GM23338 (cell line): ENCODE data around the gene DNAJC16. TPM values are rescaled to one million over a fixed set of nuclear protein-coding genes. Genes with fewer than 3 reads are reported as not detected.

Experiments
- ATAC-seq: fragments of 200-7000 bp; cut with Tn5 transposase; 3 replicates; pipeline ENCODE4 v1.9.1; 2020
- DNase-seq: peaks from one replicate; pipeline ENCODE4 v3.0.0-alpha.2; 2015; ENCODE audit warnings: low spot score
- H2AFZ ChIP-seq: fragments of 200-600 bp; sonication (generic); 2 replicates; pipeline ENCODE4 v1.8.0; 2016; ENCODE audit warnings: antibody characterized with exemption, mild to moderate bottlenecking, moderate library complexity
- H3F3A ChIP-seq: fragments of 200-600 bp; sonication (generic); replicated peaks from 2 replicates; pipeline ENCODE4 v1.8.0; 2017; ENCODE audit warnings: antibody characterized with exemption, mixed run types, low read depth
- H3K27ac ChIP-seq: fragments of 200-600 bp; sonication (generic); 2 replicates; pipeline ENCODE4 v1.6.1; 2016; ENCODE audit warnings: low read depth
- H3K27me3 ChIP-seq: fragments of 200-600 bp; sonication (generic); 2 replicates; pipeline ENCODE4 v1.8.0; 2016; ENCODE audit warnings: mild to moderate bottlenecking, mixed run types, moderate library complexity; ENCODE audit not compliant: insufficient read depth
- H3K36me3 ChIP-seq: fragments of 200-600 bp; sonication (generic); 2 replicates; pipeline ENCODE4 v1.8.0; 2016; ENCODE audit warnings: mild to moderate bottlenecking; ENCODE audit not compliant: insufficient read depth
- H3K4me1 ChIP-seq: fragments of 200-600 bp; sonication (generic); 2 replicates; pipeline ENCODE4 v1.8.0; 2016; ENCODE audit warnings: mild to moderate bottlenecking, moderate library complexity; ENCODE audit not compliant: insufficient read depth
- H3K4me2 ChIP-seq: fragments of 200-600 bp; sonication (generic); 2 replicates; pipeline ENCODE4 v1.7.1; 2017; ENCODE audit warnings: mixed run types
- H3K4me3 ChIP-seq: fragments of 200-600 bp; sonication (generic); 2 replicates; pipeline ENCODE4 v1.6.1; 2016; ENCODE audit warnings: mixed run types
- H3K79me2 ChIP-seq: fragments of 200-600 bp; sonication (generic); replicated peaks from 2 replicates; pipeline ENCODE4 v1.8.0; 2017; ENCODE audit warnings: mild to moderate bottlenecking; ENCODE audit not compliant: insufficient read depth
- H3K9me2 ChIP-seq: fragments of 200-600 bp; sonication (generic); 2 replicates; pipeline ENCODE4 v1.8.0; 2017; ENCODE audit not compliant: insufficient read depth
- H4K20me1 ChIP-seq: fragments of 200-600 bp; sonication (generic); replicated peaks from 2 replicates; pipeline ENCODE4 v1.8.0; 2017; ENCODE audit warnings: mild to moderate bottlenecking; ENCODE audit not compliant: insufficient read depth
- H3K27ac Mint-ChIP-seq: 2 replicates; pipeline ENCODE4 v1.8.0; 2020; ENCODE audit warnings: inconsistent platforms, mild to moderate bottlenecking, moderate library complexity, mixed read lengths
- H3K27me3 Mint-ChIP-seq: 3 replicates; pipeline ENCODE4 v1.8.0; 2022; ENCODE audit warnings: low read depth, mild to moderate bottlenecking, moderate library complexity, mixed read lengths, inconsistent platforms; ENCODE audit not compliant: insufficient read depth, poor library complexity
- H3K36me3 Mint-ChIP-seq: 3 replicates; pipeline ENCODE4 v1.8.0; 2021; ENCODE audit warnings: low read depth, mild to moderate bottlenecking, inconsistent platforms, moderate library complexity, mixed read lengths
- H3K4me1 Mint-ChIP-seq: 3 replicates; pipeline ENCODE4 v1.8.0; 2020; ENCODE audit warnings: mild to moderate bottlenecking, inconsistent platforms, mixed read lengths
- H3K4me3 Mint-ChIP-seq: 3 replicates; pipeline ENCODE4 v1.8.0; 2021; ENCODE audit warnings: moderate library complexity, mild to moderate bottlenecking, inconsistent platforms, mixed read lengths
- H3K9me3 Mint-ChIP-seq: 3 replicates; pipeline ENCODE4 v1.8.0; 2020; ENCODE audit warnings: moderate library complexity, mild to moderate bottlenecking, inconsistent platforms, mixed read lengths
- CREB1 ChIP-seq: fragments of 250-450 bp; sonication (Bioruptor Pico); IDR thresholded peaks from 2 replicates; pipeline ENCODE4 v1.5.0; 2020; ENCODE audit warnings: low read depth, mild to moderate bottlenecking, moderate library complexity
- CTCF ChIP-seq, 2 experiments: fragments of 200-600 bp in 1 of 2; sonication (generic) in 1 of 2; conservative IDR thresholded peaks; 2 replicates each; pipeline versions ENCODE4 v1.5.1 to v1.6.1; 2016 to 2017; ENCODE audit warnings: antibody characterized with exemption in 2 of 2, low read depth in 2 of 2, mild to moderate bottlenecking in 2 of 2, moderate library complexity in 1 of 2
- EZH2 ChIP-seq: fragments of 200-600 bp; sonication (generic); IDR thresholded peaks from one replicate; pipeline ENCODE4 v1.8.0; 2017; ENCODE audit warnings: antibody characterized with exemption, mild to moderate bottlenecking, low read depth; ENCODE audit not compliant: unreplicated experiment
- EZH2phosphoT487 ChIP-seq: fragments of 200-600 bp; sonication (generic); IDR thresholded peaks from one replicate; pipeline ENCODE4 v1.8.1; 2018; ENCODE audit warnings: antibody characterized with exemption; ENCODE audit not compliant: unreplicated experiment
- JUNB ChIP-seq: IDR thresholded peaks from one replicate; pipeline ENCODE4 v1.6.1; 2016; ENCODE audit warnings: antibody characterized with exemption; ENCODE audit not compliant: unreplicated experiment
- NANOG ChIP-seq: IDR thresholded peaks from 2 replicates; pipeline ENCODE4 v1.6.1; 2016; ENCODE audit warnings: antibody characterized with exemption, borderline replicate concordance
- POLR2AphosphoS5 ChIP-seq: IDR thresholded peaks from 2 replicates; pipeline ENCODE4 v1.6.1; 2016; ENCODE audit warnings: antibody characterized with exemption, low read depth
- STAT1 ChIP-seq: IDR thresholded peaks from one replicate; pipeline ENCODE4 v1.6.1; 2016; ENCODE audit warnings: antibody characterized with exemption; ENCODE audit not compliant: unreplicated experiment
- ZNF114 ChIP-seq: fragments of 250-450 bp; sonication (Bioruptor Pico); IDR thresholded peaks from 2 replicates; pipeline ENCODE4 v1.5.0; 2020; ENCODE audit warnings: mild to moderate bottlenecking, moderate library complexity
- ZNF331 ChIP-seq: fragments of 250-450 bp; sonication (Bioruptor Pico); IDR thresholded peaks from 2 replicates; pipeline ENCODE4 v1.5.0; 2020; ENCODE audit warnings: low read depth, mild to moderate bottlenecking, moderate library complexity
- polyA plus RNA-seq: library from polyadenylated mRNA; unstranded; fragments of >200 nt; fragmentation: Nextera tagmentation; extraction: Ambion mirVana; gene quantifications from 2 replicates; pipeline ENCODE4 v1.2.1, GENCODE V29; 2016
- total RNA-seq: library from RNA; depleted of rRNA; stranded (reverse); fragments of >200 nt; shearing (Covaris generic); gene quantifications from 2 replicates; pipeline ENCODE4 v1.2.3, GENCODE V29; 2014
- TF ChIP-seq, protein P1 (sequence below): fragments of 250-450 bp; sonication (Bioruptor Pico); IDR thresholded peaks from 2 replicates; pipeline ENCODE4 v1.5.0; 2020; ENCODE audit warnings: mild to moderate bottlenecking, moderate library complexity
- TF ChIP-seq, protein P2 (sequence below): IDR thresholded peaks from 2 replicates; pipeline ENCODE4 v1.6.1; 2016; ENCODE audit warnings: antibody characterized with exemption
- TF ChIP-seq, protein P3 (sequence below): IDR thresholded peaks from one replicate; pipeline ENCODE4 v1.6.1; 2018; ENCODE audit warnings: antibody characterized with exemption; ENCODE audit not compliant: unreplicated experiment

DNAJC16 gene
- total and polyA plus RNA-seq, 2 experiments from 2014 or later: 6.3 to 18.0 TPM

DNA sequence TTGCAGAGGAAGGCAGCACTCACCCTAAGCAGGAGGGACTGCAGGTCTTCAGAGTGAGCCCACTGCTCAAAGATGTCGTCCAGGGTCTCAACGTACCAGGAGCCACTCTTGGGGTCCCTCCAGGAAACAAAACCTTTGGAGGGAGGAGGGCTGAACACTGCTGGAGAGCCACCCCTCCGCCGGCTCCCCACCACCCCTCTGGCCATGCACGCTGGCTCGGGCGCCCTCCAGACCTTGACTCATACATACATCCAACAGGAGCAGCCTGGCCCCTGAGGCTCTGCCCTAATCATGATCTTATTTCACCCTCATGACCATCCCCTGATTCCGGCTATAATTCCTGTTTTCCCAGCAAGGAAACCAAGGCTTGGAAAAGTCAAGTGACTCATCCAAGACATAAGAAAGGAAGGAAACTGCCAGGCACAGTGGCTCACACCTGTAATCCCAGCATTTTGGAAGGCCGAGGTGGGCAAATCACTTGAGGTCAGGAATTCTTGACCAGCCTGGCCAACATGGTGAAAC lies 32.7 kb upstream of the DNAJC16 start:
- H3K9me2 ChIP-seq: no peaks in the 10 kb centered on the region
- Mint-ChIP-seq H3K27ac (no peak overlapping the region), H3K27me3 (peaks cover 4% of the 10 kb centered on the region), H3K4me1 (peaks cover 15% of the 10 kb centered on the region), H3K9me3 (0 out of 3 replicates have a peak, but pooled peaks cover 4% of the 10 kb centered on the region), H3K36me3 (peaks cover 32% of the 10 kb centered on the region), H3K4me3 (no peak overlapping the region)
- no peaks in the 10 kb centered on the region for H4K20me1 ChIP-seq
- TF ChIP-seq JUNB: no peak
- no peak for TF ChIP-seq EZH2
- TF ChIP-seq NANOG: no peak
- TF ChIP-seq ZNF331 (CRISPR knock-in tag): no peak
- no peak for TF ChIP-seq ZNF114 (CRISPR knock-in tag)
- TF ChIP-seq POLR2AphosphoS5: no peak
- no peak for TF ChIP-seq STAT1
- TF ChIP-seq, protein P1, sequence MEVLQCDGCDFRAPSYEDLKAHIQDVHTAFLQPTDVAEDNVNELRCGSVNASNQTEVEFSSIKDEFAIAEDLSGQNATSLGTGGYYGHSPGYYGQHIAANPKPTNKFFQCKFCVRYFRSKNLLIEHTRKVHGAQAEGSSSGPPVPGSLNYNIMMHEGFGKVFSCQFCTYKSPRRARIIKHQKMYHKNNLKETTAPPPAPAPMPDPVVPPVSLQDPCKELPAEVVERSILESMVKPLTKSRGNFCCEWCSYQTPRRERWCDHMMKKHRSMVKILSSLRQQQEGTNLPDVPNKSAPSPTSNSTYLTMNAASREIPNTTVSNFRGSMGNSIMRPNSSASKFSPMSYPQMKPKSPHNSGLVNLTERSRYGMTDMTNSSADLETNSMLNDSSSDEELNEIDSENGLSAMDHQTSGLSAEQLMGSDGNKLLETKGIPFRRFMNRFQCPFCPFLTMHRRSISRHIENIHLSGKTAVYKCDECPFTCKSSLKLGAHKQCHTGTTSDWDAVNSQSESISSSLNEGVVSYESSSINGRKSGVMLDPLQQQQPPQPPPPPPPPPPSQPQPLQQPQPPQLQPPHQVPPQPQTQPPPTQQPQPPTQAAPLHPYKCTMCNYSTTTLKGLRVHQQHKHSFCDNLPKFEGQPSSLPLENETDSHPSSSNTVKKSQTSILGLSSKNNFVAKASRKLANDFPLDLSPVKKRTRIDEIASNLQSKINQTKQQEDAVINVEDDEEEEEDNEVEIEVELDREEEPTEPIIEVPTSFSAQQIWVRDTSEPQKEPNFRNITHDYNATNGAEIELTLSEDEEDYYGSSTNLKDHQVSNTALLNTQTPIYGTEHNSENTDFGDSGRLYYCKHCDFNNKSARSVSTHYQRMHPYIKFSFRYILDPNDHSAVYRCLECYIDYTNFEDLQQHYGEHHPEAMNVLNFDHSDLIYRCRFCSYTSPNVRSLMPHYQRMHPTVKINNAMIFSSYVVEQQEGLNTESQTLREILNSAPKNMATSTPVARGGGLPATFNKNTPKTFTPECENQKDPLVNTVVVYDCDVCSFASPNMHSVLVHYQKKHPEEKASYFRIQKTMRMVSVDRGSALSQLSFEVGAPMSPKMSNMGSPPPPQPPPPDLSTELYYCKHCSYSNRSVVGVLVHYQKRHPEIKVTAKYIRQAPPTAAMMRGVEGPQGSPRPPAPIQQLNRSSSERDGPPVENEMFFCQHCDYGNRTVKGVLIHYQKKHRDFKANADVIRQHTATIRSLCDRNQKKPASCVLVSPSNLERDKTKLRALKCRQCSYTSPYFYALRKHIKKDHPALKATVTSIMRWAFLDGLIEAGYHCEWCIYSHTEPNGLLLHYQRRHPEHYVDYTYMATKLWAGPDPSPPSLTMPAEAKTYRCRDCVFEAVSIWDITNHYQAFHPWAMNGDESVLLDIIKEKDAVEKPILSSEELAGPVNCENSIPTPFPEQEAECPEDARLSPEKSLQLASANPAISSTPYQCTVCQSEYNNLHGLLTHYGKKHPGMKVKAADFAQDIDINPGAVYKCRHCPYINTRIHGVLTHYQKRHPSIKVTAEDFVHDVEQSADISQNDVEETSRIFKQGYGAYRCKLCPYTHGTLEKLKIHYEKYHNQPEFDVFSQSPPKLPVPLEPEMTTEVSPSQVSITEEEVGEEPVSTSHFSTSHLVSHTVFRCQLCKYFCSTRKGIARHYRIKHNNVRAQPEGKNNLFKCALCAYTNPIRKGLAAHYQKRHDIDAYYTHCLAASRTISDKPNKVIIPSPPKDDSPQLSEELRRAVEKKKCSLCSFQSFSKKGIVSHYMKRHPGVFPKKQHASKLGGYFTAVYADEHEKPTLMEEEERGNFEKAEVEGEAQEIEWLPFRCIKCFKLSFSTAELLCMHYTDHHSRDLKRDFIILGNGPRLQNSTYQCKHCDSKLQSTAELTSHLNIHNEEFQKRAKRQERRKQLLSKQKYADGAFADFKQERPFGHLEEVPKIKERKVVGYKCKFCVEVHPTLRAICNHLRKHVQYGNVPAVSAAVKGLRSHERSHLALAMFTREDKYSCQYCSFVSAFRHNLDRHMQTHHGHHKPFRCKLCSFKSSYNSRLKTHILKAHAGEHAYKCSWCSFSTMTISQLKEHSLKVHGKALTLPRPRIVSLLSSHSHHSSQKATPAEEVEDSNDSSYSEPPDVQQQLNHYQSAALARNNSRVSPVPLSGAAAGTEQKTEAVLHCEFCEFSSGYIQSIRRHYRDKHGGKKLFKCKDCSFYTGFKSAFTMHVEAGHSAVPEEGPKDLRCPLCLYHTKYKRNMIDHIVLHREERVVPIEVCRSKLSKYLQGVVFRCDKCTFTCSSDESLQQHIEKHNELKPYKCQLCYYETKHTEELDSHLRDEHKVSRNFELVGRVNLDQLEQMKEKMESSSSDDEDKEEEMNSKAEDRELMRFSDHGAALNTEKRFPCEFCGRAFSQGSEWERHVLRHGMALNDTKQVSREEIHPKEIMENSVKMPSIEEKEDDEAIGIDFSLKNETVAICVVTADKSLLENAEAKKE: no peak
- no peak for TF ChIP-seq CTCF (conservative IDR thresholded peaks at IDR 0.05; ENCODE audit: low read depth in 2 of 2)
- TF ChIP-seq, protein P2, sequence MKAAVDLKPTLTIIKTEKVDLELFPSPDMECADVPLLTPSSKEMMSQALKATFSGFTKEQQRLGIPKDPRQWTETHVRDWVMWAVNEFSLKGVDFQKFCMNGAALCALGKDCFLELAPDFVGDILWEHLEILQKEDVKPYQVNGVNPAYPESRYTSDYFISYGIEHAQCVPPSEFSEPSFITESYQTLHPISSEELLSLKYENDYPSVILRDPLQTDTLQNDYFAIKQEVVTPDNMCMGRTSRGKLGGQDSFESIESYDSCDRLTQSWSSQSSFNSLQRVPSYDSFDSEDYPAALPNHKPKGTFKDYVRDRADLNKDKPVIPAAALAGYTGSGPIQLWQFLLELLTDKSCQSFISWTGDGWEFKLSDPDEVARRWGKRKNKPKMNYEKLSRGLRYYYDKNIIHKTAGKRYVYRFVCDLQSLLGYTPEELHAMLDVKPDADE: no peak
- TF ChIP-seq CREB1 (CRISPR knock-in tag): no peak
- TF ChIP-seq, protein P3, sequence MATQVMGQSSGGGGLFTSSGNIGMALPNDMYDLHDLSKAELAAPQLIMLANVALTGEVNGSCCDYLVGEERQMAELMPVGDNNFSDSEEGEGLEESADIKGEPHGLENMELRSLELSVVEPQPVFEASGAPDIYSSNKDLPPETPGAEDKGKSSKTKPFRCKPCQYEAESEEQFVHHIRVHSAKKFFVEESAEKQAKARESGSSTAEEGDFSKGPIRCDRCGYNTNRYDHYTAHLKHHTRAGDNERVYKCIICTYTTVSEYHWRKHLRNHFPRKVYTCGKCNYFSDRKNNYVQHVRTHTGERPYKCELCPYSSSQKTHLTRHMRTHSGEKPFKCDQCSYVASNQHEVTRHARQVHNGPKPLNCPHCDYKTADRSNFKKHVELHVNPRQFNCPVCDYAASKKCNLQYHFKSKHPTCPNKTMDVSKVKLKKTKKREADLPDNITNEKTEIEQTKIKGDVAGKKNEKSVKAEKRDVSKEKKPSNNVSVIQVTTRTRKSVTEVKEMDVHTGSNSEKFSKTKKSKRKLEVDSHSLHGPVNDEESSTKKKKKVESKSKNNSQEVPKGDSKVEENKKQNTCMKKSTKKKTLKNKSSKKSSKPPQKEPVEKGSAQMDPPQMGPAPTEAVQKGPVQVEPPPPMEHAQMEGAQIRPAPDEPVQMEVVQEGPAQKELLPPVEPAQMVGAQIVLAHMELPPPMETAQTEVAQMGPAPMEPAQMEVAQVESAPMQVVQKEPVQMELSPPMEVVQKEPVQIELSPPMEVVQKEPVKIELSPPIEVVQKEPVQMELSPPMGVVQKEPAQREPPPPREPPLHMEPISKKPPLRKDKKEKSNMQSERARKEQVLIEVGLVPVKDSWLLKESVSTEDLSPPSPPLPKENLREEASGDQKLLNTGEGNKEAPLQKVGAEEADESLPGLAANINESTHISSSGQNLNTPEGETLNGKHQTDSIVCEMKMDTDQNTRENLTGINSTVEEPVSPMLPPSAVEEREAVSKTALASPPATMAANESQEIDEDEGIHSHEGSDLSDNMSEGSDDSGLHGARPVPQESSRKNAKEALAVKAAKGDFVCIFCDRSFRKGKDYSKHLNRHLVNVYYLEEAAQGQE: no peak
- TF ChIP-seq EZH2phosphoT487: no peak
- DNase-seq (no peak), ATAC-seq (no peak)
- H3K27me3 ChIP-seq: no peaks in the 10 kb centered on the region
- H3K27ac ChIP-seq: no peak overlapping the region
- H3K79me2 ChIP-seq: no peaks in the 10 kb centered on the region
- H3K4me1 ChIP-seq: peaks cover 13% of the 10 kb centered on the region
- H3K36me3 ChIP-seq: no peaks in the 10 kb centered on the region
- H3K4me2 ChIP-seq: no peak overlapping the region
- H2AFZ ChIP-seq: no peak overlapping the region
- no peak overlapping the region for H3K4me3 ChIP-seq
- H3F3A ChIP-seq: no peaks in the 10 kb centered on the region
